Lower leg skin (tissue), 4 donors: ENCODE data around the gene EPYC. TPM values are rescaled to one million over a fixed set of nuclear protein-coding genes. Genes with fewer than 3 reads are reported as not detected.
"Not testable (repeated sequence)": the region's sequence is repeated elsewhere in the genome, so short reads cannot be mapped to it uniquely, and the experiment has no call there.

Source experiments
- DNase-seq, 2 donors: peaks; one replicate each; pipeline ENCODE4 v3.0.0-alpha.2; 2019; ENCODE audit warnings: low spot score in 2 of 2
- H3K4me3 ChIP-seq: fragments of 200-600 bp; sonication (generic); 2 replicates; pipeline ENCODE4 v1.5.1; 2017; ENCODE audit warnings: mild to moderate bottlenecking, low read depth; ENCODE audit not compliant: poor library complexity, severe bottlenecking
- POLR2A ChIP-seq, 2 donors: fragments of 450-650 bp; IDR thresholded peaks; one replicate each; pipeline ENCODE4 v1.6.1; 2016 to 2017; ENCODE audit warnings: antibody characterized with exemption in 2 of 2, mild to moderate bottlenecking in 1 of 2, moderate library complexity in 1 of 2
- WGBS, 2 donors: methylation state at CpG; one replicate each; pipeline ENCODE4 v1.1.5; 2018; 5-methylcytosine and 5-hydroxymethylcytosine counted together
- intact Hi-C: fragments of 100-400 bp; cut with DNase I; formaldehyde crosslinking; loops from one replicate; pipeline ENCODE4 v1.15.0; 2023; ENCODE audit warnings: low total_unique reads
- total RNA-seq, 4 donors: library from RNA; depleted of rRNA; stranded (reverse); fragments of >200 nt; gene quantifications; one replicate each; pipeline ENCODE4 v1.1.0, GENCODE V29; 2016
- TF ChIP-seq, protein P1 (sequence below), 3 donors: fragments of 450-650 bp; IDR thresholded peaks; one replicate each; pipeline ENCODE4 v1.5.1; 2016; ENCODE audit warnings: antibody characterized with exemption in 3 of 3, mild to moderate bottlenecking in 3 of 3, moderate library complexity in 2 of 3

The EPYC gene
- total RNA-seq, 4 donors from 2014 or later: not detected

DNA sequence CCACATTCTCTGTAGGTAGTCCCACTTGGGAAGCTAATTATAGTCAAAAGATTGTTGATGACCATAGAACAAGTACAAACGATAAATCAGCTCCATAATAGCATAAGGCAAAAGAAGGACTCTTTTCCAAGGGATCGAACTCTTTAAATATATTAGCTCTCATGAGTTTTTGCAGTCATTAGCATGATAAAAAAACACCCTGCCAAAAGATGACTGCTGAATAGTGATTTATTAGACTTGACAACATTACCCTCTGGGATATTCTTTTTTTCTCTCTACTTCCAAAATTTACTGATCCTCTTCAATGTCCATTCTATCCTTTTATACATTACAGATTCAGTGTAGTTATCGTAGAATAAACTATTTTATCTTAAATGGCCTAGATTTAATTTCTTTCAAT, 14.2 kb downstream of the EPYC start:
- TF ChIP-seq POLR2A (IDR thresholded peaks at IDR 0.05): no peak
- TF ChIP-seq, protein P1, sequence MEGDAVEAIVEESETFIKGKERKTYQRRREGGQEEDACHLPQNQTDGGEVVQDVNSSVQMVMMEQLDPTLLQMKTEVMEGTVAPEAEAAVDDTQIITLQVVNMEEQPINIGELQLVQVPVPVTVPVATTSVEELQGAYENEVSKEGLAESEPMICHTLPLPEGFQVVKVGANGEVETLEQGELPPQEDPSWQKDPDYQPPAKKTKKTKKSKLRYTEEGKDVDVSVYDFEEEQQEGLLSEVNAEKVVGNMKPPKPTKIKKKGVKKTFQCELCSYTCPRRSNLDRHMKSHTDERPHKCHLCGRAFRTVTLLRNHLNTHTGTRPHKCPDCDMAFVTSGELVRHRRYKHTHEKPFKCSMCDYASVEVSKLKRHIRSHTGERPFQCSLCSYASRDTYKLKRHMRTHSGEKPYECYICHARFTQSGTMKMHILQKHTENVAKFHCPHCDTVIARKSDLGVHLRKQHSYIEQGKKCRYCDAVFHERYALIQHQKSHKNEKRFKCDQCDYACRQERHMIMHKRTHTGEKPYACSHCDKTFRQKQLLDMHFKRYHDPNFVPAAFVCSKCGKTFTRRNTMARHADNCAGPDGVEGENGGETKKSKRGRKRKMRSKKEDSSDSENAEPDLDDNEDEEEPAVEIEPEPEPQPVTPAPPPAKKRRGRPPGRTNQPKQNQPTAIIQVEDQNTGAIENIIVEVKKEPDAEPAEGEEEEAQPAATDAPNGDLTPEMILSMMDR (IDR thresholded peaks at IDR 0.05): no peak
- no peak for DNase-seq
- WGBS, 2 donors: 39% methylated on average over 3 of the region's 3 CpGs
- no peak overlapping the region for H3K4me3 ChIP-seq
- intact Hi-C loops: no loop called here

DNA sequence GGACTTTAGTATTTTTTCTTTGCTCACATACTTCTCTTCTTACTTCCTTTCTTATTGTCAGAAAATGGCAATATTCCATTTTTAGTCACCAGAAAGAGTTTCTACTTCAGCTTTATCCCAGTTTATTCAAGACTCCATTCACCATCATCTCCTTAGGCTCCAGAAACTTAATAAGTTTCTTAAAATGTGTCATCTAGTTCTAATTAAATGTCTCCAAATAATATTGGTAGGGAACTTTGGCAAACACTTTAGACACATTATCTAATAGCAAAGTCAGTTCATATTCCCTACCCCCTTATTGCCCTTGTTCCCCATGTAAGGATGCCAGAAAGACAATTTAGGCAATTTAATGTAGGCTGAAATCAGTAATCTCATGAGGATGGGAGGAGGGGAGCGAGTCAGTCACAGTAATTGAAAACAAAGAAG, 15.1 kb downstream of the EPYC start:
- WGBS, 2 donors: 77 to 81% methylated on average over 1 of the region's 1 CpG
- no peak overlapping the region for H3K4me3 ChIP-seq
- no peak for TF ChIP-seq POLR2A (IDR thresholded peaks at IDR 0.05)
- TF ChIP-seq, protein P1 (IDR thresholded peaks at IDR 0.05): no peak
- DNase-seq: no peak
- intact Hi-C loops: no loop called here

DNA sequence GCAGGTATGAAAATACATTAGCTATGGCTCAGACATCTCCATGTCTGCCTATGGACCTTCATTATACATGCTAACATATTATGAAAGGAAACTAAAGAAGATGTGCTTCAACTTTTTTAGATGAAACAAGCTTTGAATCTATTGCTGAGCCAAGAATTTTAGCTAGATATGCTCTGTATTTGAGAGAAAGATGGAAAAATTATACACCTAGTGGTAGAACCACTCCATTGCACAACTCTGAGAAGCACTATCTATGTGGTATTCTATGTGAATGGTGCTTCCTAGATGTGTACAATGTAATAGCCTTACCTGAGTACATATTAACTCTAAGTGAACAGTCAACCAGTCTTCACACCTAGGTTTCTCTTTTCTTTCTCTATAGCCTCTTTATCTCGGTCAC, 17.3 kb downstream of the EPYC start:
- WGBS, 2 donors: 84 to 92% methylated on average over 1 of the region's 1 CpG
- H3K4me3 ChIP-seq: no peak overlapping the region
- no peak for DNase-seq
- TF ChIP-seq, protein P1 (IDR thresholded peaks at IDR 0.05): no peak
- no peak for TF ChIP-seq POLR2A (IDR thresholded peaks at IDR 0.05)
- intact Hi-C loops: no loop called here

DNA sequence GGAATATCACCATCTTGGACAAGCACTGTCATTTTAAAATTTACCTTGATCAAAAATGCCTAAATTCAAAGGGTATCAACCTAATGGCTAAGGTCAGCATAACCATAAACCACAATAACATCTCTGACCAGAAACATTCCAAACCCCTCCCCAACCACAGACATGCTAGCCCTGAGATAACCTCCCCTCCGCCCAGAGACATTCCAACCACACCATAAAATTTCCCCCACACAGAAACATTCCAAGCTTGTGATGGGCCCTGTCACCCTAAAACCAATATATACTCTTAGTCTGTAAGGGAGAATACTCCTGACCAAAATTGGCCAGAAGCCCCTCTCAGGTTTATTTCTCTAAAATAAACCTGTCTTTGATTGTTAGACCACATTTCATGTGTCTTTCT, 17.7 kb downstream of the EPYC start:
- DNase-seq: no peak
- TF ChIP-seq, protein P1 (IDR thresholded peaks at IDR 0.05): no peak
- no peak for TF ChIP-seq POLR2A (IDR thresholded peaks at IDR 0.05)
- 89 to 95% methylated on average over 1 of the region's 1 CpG for WGBS, 2 donors
- H3K4me3 ChIP-seq: no peak overlapping the region
- intact Hi-C loops: no loop called here

DNA sequence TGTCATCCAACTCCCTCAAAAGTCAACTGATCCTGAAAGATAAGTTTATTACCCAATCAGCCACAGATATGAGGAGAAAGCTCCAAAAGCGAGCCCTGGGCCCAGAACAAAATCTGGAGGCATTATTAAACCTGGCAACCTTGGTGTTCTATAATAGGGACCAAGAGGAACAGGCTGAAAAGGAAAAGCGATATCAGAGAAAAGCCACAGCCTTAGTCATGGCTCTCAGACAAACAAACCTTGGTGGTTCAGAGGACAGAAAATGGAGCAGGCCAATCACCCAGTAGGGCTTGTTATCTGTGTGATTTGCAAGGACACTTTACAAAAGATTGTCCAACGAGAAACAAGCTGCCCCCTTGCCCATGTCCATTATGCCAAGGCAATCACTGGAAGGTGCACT, 19.4 kb downstream of the EPYC start:
- H3K4me3 ChIP-seq, DNase-seq, intact Hi-C loops: not testable (repeated sequence)
- WGBS, 2 donors: 86 to 91% methylated on average over 3 of the region's 3 CpGs

DNA sequence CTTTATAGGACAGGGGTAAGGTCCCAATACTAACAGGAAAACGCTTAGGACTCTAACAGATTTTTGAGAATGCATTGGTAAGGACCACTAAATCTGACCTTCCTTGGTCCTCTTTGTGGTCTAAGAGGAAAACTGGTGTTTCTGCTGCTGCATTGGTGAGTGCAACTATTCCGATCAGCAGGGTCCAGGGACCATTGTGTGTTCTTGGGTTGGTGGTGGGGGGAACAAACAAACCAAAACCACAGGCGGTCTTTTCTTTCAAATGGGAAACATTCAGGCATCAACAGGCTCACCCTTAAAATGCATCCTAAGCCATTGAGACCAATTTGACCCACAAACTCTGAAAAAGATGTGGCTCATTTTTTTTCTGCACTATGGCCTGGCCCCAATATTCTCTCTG, 20.7 kb downstream of the EPYC start:
- TF ChIP-seq, protein P1 (IDR thresholded peaks at IDR 0.05): no peak
- TF ChIP-seq POLR2A (IDR thresholded peaks at IDR 0.05): no peak
- DNase-seq: no peak
- no peak overlapping the region for H3K4me3 ChIP-seq
- intact Hi-C loops: no loop called here
- 95% methylated on average over 3 of the region's 3 CpGs for WGBS, 2 donors
